Measurements from ENCODE around the gene XPOT. TPM values are rescaled to one million over a fixed set of nuclear protein-coding genes. Genes with fewer than 3 reads are reported as not detected.
"Not testable (repeated sequence)": the region's sequence is repeated elsewhere in the genome, so short reads cannot be mapped to it uniquely, and the experiment has no call there.

XPOT gene, protein sequence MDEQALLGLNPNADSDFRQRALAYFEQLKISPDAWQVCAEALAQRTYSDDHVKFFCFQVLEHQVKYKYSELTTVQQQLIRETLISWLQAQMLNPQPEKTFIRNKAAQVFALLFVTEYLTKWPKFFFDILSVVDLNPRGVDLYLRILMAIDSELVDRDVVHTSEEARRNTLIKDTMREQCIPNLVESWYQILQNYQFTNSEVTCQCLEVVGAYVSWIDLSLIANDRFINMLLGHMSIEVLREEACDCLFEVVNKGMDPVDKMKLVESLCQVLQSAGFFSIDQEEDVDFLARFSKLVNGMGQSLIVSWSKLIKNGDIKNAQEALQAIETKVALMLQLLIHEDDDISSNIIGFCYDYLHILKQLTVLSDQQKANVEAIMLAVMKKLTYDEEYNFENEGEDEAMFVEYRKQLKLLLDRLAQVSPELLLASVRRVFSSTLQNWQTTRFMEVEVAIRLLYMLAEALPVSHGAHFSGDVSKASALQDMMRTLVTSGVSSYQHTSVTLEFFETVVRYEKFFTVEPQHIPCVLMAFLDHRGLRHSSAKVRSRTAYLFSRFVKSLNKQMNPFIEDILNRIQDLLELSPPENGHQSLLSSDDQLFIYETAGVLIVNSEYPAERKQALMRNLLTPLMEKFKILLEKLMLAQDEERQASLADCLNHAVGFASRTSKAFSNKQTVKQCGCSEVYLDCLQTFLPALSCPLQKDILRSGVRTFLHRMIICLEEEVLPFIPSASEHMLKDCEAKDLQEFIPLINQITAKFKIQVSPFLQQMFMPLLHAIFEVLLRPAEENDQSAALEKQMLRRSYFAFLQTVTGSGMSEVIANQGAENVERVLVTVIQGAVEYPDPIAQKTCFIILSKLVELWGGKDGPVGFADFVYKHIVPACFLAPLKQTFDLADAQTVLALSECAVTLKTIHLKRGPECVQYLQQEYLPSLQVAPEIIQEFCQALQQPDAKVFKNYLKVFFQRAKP
- polyA plus RNA-seq (2014; cell fraction: cytosol; rRNA removed) = 96.7 and 102 TPM in 2 replicates
- 249 and 255 TPM in 2 replicates for polyA plus RNA-seq (2014; cell fraction: nucleus; rRNA removed)

DNA sequence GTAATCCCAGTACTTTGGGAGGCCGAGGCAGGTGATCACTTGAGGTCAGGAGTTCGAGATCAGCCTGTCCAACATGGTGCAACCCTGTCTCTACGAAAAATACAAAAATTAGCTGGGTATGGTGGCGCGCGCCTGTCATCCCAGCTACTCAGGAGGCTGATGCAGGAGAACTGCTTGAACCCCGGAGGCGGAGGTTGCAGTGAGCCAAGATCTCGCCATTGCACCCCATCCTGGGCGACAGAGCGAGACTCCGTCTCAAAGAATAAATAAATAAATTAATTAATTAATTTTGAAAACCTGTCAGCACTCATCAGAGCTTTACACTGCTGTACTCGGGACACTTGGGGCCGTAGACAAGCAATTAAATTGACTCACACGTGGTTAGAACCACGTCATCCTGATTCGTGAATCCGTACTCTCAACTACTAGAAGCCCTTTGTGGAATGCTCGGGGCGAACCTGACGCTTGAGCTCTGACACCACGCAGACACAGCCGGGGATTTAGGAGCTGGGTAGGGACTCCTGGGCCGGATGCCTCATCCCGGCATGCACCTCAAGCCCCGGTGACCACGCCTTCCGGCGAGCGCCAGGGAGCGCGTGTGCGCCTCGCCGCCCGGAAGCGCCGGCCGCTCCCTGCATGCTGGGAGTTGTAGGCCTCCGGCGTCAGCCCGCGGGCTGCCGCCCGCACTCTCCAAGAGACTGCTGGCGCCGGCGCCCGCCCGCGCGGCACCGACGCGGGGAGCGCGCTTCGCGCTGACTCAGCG is at the start of gene XPOT:
XPOT (plus strand) TSS at position 686 of the 763 bp plus-strand sequence. CDS start 5,644 bp downstream, outside the sequence.
- peak; percentile 97 for DNase-seq (ENCODE audit: low spot score)

DNA sequence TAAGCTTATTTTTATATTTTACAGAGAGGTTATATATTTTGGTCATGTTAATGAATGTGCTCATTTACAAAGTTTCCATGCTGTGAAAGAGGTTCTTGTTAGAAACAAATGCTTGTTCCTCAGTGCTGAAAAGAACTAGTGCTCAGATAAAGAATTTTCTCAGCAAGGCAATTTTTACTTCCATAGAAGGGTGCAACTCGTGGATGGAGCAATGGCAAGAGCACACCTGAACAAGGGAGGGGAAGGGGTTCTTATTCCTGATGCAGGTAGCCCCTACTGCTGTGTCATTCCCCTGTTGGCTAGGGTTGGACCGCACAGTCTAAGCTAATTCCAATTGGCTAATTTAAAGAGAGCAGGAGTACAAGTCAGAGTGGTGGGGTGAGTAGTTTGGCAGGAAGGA is 48.0 kb upstream of the XPOT start:
- not testable (repeated sequence) for DNase-seq (ENCODE audit: low spot score)

DNA sequence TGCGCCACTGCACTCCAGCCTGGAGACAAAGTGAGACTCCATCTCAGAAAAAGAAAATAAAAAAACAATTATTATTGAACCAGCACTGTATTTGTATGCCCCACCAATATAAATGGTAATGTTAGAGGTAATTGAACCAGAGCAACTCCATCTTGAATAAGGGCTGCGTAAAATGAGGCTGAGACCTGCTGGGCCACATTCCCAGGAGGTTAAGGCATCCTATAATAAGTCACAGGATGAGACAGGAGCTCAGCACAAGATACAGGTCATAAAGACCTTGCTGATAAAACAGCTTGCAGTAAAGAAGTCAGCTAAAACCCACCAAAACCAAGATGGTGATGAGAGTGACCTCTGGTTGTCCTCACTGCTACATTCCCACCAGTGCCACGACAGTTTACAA is 43.0 kb upstream of the XPOT start:
- not testable (repeated sequence) for DNase-seq (ENCODE audit: low spot score)

DNA sequence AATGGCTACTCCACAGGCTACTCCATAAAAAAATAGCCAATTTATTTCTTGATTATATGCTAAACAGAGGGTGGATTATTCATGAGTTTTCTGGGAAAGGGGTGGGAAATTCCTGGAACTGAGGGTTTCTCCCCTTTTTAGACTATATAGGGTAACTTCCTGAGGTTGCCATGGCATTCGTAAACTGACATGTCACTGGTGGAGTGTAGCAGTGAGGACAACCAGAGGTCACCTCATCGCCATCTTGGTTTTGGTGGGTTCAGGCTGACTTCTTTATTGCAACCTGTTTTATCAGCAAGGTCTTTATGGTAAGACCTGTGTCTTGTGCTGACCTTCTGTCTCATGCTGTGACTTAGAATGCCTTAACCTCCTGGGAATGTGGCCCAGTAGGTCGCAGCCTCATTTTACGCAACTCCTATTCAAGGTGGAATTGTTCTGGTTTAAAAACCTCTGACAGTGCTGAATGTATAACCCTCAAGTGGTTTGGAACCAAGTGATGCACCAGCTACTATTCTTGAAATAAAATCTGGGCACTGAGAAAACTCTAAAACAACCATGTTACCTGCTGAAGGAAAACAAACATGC is 41.4 kb upstream of the XPOT start:
- DNase-seq (ENCODE audit: low spot score) = no peak

DNA sequence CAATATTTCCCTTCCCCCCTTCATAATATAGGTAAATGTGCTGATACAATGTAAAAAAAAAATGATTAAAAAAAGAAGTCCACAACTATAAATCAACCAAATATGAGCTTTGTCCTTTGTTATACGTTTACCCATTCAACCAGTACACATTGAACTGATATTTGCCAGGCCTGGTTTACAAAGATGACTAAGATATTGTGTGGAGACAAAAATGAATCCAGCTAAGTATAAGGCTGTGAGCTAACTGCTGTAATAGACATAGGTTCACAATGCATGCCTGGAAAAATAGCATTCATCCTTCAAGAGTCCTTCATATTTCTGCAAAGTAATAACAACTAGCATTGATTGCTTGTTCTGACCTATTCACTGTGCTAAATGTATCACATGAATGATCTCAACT is 20.5 kb upstream of the XPOT start:
- DNase-seq (ENCODE audit: low spot score) = no peak

DNA sequence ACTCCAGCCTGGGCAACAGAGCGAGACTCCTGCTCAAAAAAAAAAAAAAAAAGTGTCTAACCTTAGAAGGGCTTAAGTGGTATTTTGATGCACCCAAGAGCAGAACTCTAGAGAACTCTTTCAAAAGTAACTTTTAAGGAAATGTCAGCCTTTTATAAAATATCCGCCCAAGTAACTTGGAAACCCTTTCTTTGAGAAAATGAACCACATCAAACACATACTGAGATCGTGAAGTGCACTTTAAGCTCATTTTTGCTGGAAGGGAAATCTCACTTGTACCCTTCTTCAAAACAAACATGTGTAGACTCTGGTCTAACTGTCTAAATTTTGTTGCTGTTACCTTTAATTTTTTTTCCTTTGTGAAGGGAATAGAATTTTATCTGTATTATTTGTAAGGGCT is 19.2 kb upstream of the XPOT start:
- no peak for DNase-seq (ENCODE audit: low spot score)

DNA sequence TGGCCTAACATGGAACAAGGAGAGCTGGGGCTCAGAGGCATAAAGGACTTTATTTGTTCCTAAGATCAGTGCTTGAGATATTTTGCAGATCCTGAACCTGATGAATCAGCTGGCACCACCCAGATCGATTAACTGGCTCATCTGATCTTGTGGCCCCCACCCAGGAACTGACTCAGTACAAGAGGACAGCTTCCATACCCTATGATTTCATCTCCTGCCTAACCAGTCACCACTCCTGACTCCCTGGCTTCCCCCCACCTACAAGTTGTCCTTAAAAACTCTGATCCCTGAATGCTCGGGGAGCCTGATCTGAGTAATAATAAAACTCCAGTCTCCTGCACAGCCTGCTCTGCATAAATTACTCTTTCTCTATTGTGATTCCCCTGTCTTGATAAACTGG is 18.7 kb upstream of the XPOT start:
- no peak for DNase-seq (ENCODE audit: low spot score)

DNA sequence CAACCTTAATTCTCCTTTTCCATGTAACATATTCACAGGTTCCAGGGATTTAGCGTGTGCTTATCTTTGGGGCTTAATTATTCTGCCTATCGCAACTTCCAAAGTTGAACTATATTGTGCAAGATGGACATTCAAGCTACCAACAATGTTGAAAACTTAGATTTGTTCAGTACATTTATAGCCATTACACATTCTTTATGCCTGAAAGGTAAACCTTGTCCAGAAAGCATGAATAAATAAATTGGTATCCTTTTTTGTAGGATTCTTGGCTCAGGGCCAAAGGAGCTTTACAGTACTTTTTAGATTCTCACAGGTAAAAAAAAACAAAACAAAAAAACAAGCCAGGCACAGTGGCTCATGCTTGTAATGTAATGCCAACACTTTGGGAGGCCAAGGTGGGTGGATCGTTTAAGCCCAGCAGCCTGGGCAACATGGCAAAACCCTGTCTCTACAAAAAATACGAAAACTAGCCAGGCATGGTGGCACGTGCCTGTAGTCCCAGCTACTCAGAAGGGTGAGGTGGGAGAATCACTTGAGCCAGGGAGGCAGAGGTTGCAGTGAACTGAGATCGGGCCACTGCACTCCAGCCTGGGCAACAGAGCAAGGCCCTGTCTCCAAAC is 16.9 kb upstream of the XPOT start:
- no peak for DNase-seq (ENCODE audit: low spot score)

DNA sequence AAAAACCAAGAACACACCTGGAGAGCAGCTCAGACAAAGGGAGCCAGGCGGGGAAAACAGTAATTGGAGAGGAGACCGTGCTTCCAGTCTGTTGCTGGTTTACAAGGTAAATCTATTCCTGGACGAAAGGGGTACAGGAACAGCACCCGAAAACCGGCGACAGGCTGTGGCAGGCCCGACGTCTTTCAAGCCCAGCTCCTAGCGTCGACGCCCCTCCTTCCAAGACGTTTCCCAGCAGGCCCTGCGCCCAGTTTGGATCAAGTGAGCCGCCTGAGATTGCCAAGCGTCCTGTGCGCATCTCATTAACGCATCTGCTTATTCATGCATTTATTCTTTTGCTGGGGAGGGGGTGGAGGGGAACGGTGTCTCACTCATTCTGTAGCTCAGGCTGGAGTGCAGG is 15.0 kb upstream of the XPOT start:
- no peak for DNase-seq (ENCODE audit: low spot score)

DNA sequence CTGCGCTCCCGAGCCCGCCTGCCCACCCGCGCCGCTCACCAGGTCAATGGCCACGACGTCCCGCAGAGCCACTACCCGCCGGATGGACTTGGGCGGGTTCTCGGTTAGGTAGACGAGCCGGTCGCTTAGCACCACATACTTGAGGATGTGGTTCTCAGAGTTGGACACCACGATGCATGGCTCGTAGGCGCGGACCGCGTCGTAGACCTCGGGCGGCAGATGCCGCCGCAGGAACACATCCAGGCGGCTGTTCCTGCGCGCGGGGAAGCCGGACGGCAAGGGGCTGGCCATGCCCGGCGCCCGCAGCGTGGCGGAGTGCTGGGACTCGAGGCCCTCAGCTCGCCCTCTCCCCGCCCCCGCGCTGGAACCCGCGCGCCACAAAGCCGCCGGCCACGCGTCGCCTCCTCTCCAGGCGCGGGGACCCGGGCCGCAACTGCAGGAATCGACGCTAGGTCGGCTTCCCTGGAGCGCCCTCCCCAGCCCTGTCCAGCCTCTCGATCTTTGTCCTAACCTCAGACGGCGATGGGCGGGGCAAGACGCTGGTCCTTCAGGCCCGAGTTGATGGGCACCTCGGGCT is 13.8 kb upstream of the XPOT start, which contains the start of gene C12orf56:
C12orf56 (minus strand) TSS at position 484 of the 577 bp plus-strand sequence; CDS start at position 291, 193 bp downstream.
- no peak for DNase-seq (ENCODE audit: low spot score)

DNA sequence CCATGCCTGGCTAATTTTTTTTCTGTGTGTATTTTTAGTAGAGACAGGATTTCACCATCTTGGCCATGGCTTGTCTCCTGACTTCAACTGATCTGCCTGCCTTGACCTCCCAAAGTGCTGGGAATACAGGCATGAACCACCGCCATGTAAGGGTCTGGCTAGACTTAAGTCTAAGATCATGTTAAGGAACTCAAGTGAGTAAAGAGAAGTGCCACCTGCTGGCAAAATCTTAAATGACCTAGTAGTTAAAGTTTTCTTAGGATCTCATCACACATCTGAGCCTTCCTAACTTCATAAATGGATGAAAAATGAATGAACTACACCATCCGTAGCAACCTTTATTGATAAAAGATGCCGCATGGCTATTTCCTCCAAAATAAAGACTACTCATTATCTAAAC is 12.0 kb upstream of the XPOT start:
- DNase-seq (ENCODE audit: low spot score) = peak; percentile 26

DNA sequence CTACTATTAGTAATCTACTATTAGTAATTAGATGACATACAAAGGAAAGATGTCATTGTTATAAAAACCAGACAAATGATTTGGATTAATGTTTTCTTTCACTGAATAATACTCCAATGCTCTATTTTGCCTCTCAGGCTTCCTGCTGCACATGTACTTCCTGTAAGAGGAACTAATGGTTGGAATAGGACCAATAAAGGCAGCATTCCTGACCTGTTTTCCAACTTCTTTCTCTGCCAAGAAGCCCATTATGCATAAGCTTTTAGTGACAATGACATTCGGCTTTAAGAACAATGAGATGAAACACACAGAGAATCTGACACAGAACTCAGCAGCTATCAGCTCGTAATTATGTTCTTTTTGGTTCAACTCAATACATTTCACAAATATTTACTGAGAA is 8.5 kb upstream of the XPOT start:
- DNase-seq (ENCODE audit: low spot score) = no peak

DNA sequence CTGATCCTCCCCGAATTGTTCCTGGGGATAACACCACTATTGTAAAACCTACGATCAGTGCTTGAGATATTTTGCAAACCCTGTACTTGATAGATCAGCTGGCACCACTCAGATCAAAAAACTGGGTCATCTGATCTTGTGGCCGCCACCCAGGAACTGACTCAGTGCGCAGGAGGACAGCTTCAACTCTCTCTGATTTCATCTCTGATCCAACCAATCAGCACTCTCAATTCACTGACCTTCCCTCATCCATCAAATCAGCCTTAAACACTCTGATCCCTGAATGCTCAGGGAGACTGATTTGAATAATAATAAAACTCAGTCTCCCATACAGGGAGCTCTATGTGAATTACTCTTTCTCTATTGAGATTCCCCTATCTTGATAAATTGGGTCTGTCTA is 4.2 kb upstream of the XPOT start:
- DNase-seq (ENCODE audit: low spot score) = peak; percentile 42

DNA sequence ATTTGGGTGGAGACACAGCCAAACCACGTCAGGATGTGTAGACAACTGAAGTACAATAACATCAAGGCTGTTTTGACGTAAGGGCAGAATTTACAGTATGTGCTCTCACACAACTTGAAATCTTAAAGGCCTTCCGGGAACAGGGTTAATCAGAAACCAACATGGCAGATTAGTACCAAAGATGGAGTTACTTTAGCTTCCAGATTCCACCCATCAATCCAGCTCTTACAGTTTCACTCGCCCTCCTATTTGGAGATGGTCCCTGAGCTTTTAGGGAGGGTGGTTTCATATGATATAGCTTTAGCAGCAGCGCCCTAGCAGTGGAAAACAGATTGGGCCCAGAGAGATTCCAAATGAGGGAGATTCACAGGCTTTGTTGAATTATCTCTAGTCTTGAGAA is 2.0 kb upstream of the XPOT start:
- DNase-seq (ENCODE audit: low spot score) = no peak

DNA sequence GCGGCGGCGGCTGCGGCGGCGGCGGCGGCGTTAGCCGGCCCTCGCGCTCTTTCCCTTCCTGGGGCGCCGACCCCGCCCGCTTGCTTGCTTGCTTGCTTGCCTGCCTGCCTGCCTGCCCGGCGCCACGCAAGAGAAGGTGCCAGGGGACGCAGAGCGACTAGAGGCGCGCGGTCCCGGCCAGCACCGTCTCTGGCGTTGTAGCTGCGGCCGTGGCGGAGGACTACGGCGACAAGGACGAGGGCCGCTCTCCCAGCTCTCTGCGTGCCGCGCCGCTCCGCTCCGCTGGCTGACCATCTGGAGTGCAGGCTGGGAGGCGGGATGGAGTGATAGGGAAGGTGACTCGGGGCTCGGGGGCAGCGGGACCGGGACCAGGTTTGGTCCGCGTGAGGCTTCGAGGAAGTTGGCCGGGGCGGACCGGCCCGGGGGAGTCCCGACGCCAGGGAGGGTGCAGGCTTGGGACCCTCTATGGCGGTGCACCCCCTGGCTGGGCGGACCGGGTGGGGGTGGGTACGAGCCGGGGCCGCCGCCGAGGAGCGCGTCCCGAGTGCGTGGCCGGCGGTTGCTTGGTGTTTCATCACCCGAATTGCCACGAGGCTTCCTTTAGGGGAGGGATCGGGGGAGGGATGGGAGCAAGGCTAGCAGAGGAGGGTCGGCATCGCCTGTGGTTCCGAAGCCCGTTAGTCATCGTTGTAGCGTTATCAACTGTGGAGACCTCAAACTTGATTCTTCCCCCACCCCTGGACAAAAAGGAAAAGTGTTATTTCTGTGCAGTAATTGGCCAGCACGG is 471 bp downstream of the XPOT start:
- peak; percentile 68 for DNase-seq (ENCODE audit: low spot score)

DNA sequence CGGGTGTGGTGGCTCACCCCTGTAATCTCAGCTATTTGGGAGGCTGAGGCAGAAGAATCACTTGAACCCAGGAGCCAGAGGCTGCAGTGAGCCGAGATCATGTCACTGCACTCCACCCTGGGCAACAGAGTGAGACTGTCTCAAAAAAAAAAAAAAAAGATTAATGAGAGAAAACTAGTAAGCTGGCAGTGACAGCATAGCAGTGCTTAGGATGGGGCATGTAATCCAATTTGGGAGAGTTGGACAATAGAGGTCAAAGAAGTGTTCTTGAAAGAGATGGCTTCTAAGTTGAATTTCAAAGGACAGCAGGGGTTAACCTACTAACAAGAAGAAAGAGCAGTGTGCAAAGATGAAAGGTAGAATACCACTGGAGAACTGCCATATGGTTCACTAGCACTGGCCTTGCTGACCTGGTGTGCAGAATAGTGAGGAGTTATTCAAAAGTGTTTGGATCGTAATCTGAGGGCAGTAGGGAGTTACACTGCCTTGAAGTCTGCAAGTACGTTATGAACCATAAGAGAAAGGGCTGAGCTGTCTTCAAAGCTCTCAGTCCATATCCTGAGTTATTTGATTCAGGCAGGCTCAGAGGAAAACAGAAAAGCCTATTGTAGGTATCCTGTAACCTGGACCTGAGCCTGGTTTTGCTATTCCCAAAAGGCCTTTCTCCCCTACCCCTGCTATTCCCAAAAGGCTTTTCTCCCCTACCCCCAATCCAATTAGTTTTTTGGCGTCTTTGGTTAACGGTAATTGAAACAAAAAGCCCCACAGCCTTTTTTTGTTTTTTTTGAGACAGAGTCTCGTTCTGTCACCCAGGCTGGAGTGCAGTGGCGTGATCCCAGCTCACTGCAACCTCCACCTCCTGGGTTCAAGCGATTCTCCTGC is 3.4 kb downstream of the XPOT start:
- DNase-seq (ENCODE audit: low spot score) = no peak

DNA sequence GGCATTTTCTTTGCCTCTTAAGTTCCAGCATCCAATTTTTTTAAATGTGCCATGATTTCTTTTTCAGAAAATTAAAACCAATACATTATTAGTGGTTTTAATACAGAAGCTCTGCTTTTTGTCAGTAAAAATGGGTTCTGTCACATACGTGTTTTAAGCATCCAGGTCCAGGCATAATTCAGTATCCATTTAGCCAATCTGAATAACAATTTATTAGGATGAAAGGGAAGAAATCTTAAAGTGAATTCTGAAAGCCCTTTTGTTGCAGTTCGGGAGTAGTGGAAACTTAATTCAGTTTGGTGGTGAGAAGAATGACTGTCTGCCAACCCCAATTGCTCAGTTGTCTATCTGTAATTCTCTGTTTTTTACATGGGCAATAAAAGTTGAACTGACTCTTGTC is 7.2 kb downstream of the XPOT start:
- no peak for DNase-seq (ENCODE audit: low spot score)

DNA sequence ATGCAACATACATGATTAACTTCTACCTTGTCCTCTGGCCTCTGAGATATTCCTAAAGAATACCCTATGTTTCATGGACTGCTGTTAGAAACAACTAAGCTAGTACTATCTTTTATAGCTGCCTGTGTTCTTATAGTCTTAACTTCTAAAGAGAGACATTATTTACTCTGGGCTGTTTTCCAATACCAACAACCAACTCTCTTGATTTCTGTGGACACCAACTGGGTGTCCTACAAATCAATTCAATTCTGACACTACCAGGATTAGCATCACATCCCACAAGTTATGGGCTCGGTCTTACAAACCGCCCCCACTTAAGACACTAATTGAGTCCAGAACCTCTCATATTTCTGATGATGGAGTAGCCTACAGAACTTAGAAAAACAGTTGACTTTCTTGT is 8.3 kb downstream of the XPOT start:
- DNase-seq (ENCODE audit: low spot score) = no peak
